GM20431 (cell line): ENCODE measurements around the gene OR6F1.
"Not testable (repeated sequence)": the region's sequence is repeated elsewhere in the genome, so short reads cannot be mapped to it uniquely, and the experiment has no call there.

Source experiments
- in situ Hi-C: fragments of 300-500 bp; cut with MseI, MboI; formaldehyde crosslinking; loops from one replicate; pipeline ENCODE4 v1.15.0; 2020; ENCODE audit warnings: low sequenced_read_pairs; ENCODE audit not compliant: unreplicated experiment

The OR6F1 gene

DNA sequence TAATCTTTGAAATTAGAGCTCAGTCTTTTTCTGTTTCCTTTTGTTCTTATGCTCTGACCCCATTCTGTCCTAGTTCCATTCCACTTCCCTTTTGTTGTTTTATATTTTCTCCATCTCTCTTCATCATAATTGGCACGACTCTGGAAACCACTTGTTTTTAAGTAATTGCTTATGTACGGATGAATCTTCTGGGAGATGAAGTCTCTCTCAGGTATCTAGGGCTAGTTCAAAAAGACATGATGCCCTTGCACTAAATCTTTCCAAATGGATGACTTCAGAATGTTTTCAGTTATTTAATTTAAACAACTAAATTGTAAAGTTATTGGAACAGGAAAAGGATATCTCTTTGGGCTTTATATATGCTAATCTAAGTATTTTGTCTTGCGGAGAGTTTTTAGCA lies at the start of gene OR6F1:
OR6F1 (minus strand) TSS at position 101 of the 400 bp plus-strand sequence. CDS start 3,891 bp downstream, outside the sequence.
- in situ Hi-C loops = no loop called here

DNA sequence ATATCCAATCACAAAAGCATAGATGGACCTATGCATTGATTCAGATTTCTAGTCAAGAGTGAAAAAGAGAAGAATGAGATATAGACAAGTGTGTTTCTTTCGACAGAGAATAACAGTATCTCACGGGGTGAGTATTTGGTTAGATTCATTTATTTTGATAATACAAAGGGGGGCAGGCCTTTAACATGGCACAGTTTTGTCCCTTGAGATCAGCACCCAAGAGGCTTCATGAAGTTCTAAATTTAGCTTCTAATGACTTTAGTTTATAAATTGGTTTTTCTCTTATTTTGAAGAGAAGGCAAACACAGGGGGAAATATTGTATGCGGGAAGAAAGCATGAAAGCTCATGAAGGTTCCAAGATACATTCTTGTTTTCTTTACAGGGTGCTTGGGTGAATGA lies 44.0 kb upstream of the OR6F1 start, which contains the start of gene OR1C1:
OR1C1 (minus strand) TSS at position 101 of the 400 bp plus-strand sequence. CDS start 2,150 bp downstream, outside the sequence.
- in situ Hi-C loops = no loop called here

DNA sequence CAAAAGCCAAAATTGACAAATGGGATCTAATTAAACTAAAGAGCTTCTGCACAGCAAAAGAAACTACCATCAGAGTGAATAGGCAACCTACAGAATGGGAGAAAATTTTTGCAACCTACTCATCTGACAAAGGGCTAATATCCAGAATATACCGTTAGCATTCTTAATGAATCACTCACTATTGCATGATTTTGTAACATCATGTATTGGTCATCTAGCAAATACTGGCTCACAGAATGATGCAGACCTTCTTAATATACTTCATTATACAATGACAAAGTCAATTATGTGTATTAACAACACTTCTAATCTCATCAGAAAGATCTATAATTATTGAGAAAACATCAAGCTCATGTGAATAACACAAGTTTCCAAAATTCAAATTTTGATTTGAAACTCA lies 37.9 kb upstream of the OR6F1 start:
- in situ Hi-C loops = not testable (repeated sequence)

DNA sequence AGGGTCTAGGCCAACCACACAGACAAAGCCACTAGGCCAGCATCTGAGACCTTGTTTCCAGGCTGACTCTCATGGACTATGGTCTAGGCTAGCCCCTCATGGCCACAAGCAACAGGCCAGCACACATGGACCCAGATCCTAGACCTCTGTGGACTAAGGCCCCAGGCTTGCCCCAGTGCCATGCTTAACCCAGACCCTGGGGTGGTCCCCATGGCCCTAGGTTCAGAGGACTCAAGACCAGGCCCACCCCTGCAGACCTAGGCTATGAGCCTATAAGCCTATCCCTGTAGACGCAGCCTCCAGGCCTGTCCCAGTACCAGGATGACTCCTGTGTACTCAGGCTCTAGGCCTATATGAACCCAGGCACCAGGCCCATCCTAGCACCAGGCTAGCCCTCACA lies 33.4 kb upstream of the OR6F1 start:
- in situ Hi-C loops = no loop called here

DNA sequence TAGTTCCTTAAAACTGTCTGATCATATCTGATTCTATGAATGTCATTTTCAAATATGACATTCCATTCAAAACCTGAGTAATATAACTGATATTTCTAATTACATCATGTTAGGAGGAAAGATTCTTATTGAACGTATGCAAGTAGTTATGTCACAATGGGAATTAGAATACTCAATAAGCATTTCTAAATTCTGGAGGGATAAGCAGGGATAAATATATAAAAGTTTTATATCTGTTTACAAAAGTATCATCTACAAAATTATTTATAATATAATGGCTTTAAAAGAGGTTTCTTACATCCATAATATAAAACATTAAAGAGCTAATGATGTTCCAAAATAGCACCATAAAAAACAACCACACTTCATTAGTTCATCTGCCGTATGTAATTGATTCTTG lies 31.6 kb upstream of the OR6F1 start, which contains the start of gene OR14A2:
OR14A2 (minus strand) TSS at position 101 of the 400 bp plus-strand sequence.
- in situ Hi-C loops = no loop called here

DNA sequence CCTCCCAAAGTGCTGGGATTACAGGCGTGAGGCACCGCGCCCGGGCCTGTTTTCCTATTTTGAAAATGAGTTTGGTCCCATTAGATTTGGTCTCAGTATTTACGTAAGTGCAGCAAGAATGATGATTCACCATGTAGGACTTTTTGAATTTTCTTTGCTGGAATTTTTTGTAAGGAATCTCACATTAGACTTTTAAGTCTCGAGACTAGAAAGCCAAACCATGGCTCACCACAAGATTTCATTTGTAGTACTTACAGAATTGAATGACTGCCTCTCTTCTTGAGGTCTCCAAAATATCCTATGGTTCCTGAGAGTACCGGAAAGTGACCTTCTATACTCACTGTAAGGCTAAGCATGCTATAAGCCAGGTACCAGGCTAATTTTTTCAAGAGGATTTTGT lies 31.2 kb upstream of the OR6F1 start:
- in situ Hi-C loops = no loop called here

DNA sequence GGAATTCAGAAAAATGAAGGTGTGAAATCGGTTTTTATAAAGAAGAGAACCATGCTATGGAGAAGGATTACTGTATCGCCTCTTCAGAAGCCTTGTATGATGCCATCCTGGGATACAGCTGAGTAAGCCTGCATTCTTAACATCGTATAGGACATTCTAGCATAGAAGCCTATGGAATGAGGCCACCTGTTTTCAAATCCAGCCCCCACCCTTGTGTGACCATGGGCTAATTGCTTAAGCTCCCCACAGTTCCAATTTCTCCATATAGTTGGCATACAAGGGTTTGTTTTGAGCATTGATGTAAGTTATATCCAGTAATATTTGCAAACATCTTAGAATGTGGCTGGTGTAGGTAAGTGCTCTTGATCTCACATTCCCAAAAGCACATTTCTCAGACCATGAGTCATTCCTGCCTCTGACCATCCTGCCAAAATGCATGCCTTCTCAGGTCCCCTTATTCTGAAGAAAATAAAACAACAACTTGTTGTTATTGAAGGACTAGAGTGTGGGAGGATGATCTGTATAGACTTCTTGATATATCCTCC lies 30.0 kb upstream of the OR6F1 start:
- in situ Hi-C loops = no loop called here

DNA sequence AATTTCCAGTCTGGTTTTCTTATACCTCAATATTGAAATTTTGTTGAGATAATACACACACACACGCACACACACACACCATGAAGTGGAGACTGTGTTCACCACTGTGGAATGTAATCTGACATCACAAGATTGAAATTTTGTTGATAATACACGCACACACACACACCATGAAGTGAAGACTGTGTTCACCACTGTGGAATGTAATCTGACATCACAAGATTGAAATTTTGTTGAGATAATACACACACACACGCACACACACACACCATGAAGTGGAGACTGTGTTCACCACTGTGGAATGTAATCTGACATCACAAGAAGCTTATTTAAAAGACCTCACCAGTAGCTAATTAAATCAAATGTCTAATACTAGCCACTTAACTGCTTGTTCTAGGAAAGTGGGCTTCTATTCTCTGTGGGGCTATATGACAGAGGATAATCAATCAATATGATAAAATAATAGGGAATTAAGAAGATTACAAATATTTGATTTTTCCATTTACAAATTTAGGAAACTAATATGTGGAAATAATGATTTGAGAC lies 25.8 kb upstream of the OR6F1 start:
- in situ Hi-C loops = not testable (repeated sequence)

DNA sequence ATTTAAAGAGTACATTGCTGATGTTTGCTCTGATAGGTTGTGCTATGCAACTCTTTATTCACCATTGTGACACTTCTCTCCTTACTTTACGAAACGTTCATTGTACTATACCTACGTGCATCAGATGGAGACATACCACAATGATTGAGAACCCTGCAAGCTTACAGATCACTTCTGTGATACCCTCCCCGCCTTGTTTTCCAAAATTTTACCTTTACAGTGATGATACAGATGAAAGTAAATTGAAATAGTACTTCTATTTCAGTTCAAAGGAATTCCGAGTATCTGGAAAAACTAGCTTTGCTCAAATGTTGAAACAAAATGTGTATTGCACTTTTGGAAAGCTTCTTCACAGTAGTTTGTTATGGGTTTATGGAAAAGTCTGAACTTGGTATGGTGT lies 25.3 kb upstream of the OR6F1 start:
- in situ Hi-C loops = no loop called here

DNA sequence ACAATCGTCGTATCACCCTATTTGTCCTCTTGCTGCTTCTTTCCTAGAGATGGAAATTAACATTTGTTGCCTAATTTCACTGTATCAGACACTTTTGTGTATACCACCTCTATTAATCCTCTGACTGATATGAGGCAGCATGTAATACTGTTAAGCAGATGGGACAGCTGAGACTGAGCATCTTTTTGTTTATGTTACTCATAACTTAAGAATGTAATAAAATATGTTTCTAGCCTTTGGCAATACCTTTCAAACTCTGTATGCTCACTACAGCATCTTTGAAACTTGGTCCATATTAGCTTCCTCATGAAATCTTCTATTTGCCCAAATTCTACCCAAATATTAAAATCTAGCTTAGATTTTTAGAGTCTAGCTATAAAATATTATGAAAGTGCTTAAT lies 24.3 kb upstream of the OR6F1 start:
- in situ Hi-C loops = no loop called here

DNA sequence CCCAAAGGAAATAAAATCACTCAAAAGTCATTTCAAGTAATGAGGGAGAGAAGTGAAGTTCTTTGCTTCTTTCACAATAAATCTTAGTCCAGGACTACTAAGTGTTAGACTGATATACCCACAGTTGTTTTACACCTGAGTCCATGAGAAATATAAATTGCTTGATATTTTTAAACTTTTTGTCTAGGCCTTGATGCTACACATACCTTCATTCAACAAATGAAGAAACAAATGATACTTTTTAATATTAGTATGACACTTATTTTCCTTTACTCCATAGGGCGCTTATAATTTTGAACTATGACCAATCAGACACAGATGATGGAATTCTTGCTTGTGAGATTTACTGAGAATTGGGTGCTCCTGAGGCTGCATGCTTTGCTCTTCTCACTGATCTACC lies 21.9 kb upstream of the OR6F1 start, which contains the start of gene OR14K1:
OR14K1 (plus strand) TSS at position 301 of the 400 bp plus-strand sequence; CDS start at position 301, 0 bp downstream.
- in situ Hi-C loops = no loop called here

DNA sequence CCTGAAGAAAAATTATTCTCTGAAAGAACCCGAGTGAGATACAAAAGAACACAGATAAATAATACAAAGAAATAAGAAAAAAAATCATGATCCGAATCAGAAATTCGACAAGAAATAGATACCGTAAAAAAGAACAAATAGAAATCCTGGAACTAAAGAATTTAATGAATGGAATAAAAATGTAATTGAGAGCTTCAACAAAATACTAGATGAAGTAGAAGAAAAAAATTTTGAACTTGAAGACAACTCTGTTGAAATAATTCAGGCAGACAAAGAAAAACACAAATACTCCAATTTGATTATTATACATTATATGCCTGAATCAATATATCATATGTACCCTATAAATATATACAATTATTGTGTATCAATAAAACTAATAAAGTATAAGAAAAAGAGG lies 4.8 kb upstream of the OR6F1 start:
- in situ Hi-C loops = no loop called here

DNA sequence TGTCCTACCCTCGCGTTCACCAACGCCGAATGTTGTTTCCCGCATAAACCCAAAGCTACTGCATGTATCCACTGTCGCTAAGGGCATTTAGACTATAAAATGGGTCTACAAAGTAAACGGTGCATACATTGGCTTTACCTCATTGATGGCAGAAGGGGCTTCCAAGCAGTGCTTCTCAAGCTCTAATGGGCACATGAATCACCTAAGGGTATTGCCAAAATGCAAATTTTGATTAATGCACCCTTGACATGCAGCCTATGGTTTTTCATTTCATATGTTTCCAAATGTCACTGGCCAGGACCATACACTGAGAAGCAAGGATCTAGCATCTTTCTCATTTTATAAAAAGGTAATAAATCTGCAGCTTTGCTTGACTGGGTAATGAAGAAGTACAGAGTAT lies 2.7 kb downstream of the OR6F1 start:
- in situ Hi-C loops = no loop called here

DNA sequence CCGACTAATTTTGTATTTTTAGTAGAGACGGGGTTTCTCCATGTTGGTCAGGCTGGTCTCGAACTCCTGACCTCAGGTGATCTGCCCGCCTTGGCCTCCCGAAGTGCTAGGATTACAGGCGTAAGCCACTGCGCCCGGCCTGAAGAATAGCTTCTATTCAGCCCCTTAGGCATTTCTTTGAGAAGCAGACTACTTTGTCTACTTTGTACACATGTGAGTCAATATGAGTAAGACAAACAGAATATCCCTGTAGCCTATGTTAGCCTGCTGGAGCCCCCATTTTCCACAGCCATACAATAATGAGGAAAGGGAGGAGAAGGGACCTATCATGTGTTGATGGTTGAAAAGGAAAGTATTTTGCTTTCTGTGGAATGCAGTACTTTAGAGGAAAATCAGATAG lies 5.8 kb downstream of the OR6F1 start:
- in situ Hi-C loops = not testable (repeated sequence)

DNA sequence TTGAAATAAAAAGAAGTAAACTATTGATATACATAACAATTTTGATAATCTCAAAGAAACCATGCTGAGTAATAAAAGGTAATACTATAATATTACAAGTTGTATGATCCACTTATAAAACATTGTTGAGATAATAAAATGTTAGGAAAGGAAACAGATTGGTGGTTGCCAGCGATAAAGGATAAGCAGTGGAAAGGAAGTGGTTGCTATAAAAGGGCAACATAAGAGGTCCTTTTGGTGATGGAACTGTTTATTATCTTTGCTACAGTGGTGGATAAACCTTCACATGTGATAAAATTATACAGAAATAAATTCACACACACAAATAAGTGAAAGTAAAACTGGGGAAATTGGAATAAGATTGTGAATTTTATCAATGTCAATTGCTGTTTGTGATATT lies 15.1 kb downstream of the OR6F1 start:
- in situ Hi-C loops = no loop called here

DNA sequence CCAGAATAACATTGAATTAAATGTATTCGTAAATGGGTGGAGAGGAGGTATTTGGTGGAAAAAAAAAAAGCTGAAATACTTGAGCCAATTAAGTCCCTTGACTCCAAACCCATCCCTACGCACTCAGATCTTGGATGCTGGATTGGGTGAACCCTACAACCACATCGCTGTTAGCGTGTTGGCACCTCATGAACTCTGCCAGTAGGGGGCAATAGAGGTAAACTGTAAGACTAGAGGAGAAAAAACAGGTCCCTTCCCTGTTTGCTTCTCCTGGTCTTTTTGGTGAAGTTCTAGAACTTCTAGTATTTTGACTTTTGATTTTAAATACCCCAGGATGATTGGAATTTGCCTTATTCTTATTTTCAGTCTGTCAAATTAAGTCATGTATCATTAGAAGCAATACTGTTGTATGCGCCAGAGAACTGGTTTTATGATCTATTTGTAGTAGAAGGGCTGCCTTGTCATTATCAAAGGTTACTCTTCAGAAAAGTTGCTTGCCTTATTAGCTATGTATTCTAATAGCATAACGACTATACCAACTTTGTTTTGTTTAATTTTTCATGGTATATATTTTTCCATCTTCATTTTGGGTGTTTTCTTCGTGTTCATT lies 35.1 kb downstream of the OR6F1 start:
- in situ Hi-C loops = no loop called here

DNA sequence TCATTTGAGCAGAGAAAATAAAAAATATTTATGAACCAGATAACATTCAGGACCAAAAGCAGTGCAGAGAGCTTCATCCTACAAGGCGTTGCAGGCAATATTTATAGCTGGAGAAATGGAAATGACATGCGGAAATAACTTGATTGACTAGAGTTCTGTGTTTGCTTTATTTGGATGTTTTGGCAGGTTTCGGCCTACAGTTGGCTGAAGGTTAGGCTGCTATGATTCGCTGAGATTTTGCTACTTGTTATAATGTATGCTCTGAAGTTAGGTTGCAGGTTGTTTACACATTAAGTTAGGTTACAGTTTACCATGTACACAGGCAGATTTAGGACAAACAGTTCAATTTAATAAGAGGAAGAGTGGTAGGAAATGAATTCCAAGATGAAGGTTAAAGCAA lies 36.3 kb downstream of the OR6F1 start:
- in situ Hi-C loops = no loop called here

DNA sequence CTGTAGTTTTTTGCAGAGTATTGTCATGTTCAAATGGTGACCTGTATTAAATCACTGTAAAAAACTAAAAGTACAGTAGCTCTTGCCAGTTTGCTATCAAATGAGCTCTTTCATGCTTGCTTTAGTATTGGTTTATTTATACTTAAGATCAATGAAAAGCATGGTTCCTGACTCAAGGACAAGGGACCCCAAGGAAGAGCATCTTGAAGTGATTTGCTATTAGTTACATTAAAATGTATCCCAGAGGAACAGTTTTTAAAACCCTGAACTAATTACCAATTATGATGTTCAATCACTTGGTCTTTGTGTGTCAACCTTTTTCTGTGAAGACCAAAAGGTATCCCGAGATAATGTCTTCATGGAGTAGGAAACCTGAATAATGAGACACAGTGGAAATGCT lies 36.8 kb downstream of the OR6F1 start, which contains the start of gene OR13G1:
OR13G1 (minus strand) TSS at position 101 of the 400 bp plus-strand sequence. CDS start 6,698 bp downstream, outside the sequence.
- in situ Hi-C loops = no loop called here

DNA sequence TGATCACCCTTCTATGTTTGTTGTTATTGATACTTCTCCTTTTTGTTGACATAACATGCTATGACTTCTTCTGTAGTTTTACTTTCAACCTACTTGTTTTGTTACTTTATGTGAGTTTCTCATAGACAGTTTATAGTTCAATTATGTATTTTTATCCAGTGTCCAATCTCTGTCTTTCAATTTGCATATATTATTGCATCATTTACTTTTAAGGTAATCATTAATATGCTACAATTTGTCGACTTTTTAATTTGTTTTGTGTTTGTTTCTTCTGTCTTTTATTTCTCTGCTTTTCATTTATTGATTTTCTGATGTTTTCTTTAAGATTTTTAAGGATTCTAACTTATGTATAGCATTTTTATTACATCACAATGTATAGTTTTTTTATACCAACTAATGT lies 47.2 kb downstream of the OR6F1 start:
- in situ Hi-C loops = no loop called here
